ENCODE measurements around the gene PRKCE. TPM values are rescaled to one million over a fixed set of nuclear protein-coding genes. Genes with fewer than 3 reads are reported as not detected.

The PRKCE gene
- total RNA-seq, 1 donor from 2014 or later, result 12.0 TPM

GRCh38 chr2:46009772-46010171 is 358.3 kb downstream of the PRKCE start:
- Mint-ChIP-seq H3K27ac (ENCODE audit: unreplicated experiment) (no peak overlapping the region), H3K27me3 (ENCODE audit: low read depth) (no peaks in the 10 kb centered on the region), H3K36me3 (ENCODE audit: low read depth) (peaks cover 12% of the 10 kb centered on the region), H3K9me3 (ENCODE audit: low read depth) (no peaks in the 10 kb centered on the region), H3K4me1 (ENCODE audit: low read depth) (peaks cover 21% of the 10 kb centered on the region), H3K4me3 (ENCODE audit: unreplicated experiment) (no peak overlapping the region)
- no peak for DNase-seq (ENCODE audit: low spot score)
- TF ChIP-seq, protein P1, sequence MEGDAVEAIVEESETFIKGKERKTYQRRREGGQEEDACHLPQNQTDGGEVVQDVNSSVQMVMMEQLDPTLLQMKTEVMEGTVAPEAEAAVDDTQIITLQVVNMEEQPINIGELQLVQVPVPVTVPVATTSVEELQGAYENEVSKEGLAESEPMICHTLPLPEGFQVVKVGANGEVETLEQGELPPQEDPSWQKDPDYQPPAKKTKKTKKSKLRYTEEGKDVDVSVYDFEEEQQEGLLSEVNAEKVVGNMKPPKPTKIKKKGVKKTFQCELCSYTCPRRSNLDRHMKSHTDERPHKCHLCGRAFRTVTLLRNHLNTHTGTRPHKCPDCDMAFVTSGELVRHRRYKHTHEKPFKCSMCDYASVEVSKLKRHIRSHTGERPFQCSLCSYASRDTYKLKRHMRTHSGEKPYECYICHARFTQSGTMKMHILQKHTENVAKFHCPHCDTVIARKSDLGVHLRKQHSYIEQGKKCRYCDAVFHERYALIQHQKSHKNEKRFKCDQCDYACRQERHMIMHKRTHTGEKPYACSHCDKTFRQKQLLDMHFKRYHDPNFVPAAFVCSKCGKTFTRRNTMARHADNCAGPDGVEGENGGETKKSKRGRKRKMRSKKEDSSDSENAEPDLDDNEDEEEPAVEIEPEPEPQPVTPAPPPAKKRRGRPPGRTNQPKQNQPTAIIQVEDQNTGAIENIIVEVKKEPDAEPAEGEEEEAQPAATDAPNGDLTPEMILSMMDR (IDR thresholded peaks at IDR 0.05), result no peak

DNA sequence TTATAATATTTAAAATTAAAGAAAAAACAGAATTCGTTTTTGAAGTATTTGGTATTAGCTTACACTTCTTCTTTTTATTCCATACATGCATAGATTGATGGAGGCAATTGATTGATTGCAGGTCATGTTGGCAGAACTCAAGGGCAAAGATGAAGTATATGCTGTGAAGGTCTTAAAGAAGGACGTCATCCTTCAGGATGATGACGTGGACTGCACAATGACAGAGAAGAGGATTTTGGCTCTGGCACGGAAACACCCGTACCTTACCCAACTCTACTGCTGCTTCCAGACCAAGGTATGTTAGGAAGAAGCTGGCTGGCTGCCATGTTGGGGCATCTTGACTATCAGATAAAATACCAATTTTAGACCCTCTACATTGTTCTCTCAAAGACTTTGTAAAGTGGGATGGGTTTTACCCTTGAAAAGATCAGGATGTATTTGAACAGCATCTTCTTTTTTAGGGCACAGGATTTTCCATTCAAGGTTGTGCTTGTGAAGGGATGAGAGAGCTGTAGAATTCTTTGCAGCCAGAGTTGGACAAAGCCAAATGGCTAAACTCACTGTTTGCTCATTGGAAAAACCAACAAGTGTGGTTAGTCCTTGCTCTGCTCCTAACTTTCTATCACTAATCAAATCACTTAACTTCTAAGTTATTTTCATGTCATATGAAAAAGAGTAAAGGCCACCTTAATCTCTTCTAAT is 358.9 kb downstream of the PRKCE start:
- H3K36me3 Mint-ChIP-seq (ENCODE audit: low read depth), result peaks cover 12% of the 10 kb centered on the region
- H3K27me3 Mint-ChIP-seq (ENCODE audit: low read depth), result no peaks in the 10 kb centered on the region
- TF ChIP-seq, protein P1 (IDR thresholded peaks at IDR 0.05), result no peak

DNA sequence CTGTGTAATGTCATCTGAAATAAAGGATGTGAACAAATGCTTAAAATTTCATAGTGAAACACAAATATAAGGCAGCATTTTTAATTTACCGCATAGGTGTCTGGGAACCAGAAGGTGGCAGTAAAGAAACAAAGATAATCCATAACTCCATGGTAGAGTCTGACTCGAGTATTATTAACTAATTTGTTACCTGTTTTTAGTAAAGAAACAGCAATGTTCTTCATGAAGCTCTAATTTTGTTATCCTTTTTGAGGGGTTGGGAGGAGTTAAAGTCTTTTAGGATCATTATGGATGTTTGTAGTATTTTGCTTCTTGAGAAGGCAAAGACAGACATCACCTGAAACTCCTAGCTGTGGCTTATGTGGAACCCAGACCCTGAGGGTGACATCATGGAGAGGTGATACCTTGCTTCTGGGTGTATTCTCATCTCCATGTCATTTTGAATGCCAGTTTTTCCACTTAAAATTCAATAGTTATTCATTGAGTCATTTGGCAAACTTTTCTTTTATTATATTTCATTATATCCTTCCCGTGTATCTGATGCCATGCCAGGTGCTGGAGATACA is 359.5 kb downstream of the PRKCE start:
- H3K9me3 Mint-ChIP-seq (ENCODE audit: low read depth), result no peaks in the 10 kb centered on the region
- H3K4me1 Mint-ChIP-seq (ENCODE audit: low read depth), result peaks cover 34% of the 10 kb centered on the region
- peaks cover 12% of the 10 kb centered on the region for H3K36me3 Mint-ChIP-seq (ENCODE audit: low read depth)
- no peak overlapping the region for H3K27ac Mint-ChIP-seq (ENCODE audit: unreplicated experiment)
- H3K27me3 Mint-ChIP-seq (ENCODE audit: low read depth), result no peaks in the 10 kb centered on the region
- H3K4me3 Mint-ChIP-seq (ENCODE audit: unreplicated experiment), result no peak overlapping the region
- no peak for DNase-seq (ENCODE audit: low spot score)
- TF ChIP-seq, protein P1 (IDR thresholded peaks at IDR 0.05), result peak; percentile 94

More for the DNA sequence above, 358.9 kb downstream of the PRKCE start:
- no peak for DNase-seq (ENCODE audit: low spot score)
- no peak overlapping the region for H3K27ac Mint-ChIP-seq (ENCODE audit: unreplicated experiment)
- no peaks in the 10 kb centered on the region for H3K9me3 Mint-ChIP-seq (ENCODE audit: low read depth)
- H3K4me1 Mint-ChIP-seq (ENCODE audit: low read depth), result peaks cover 27% of the 10 kb centered on the region
- H3K4me3 Mint-ChIP-seq (ENCODE audit: unreplicated experiment), result no peak overlapping the region

DNA sequence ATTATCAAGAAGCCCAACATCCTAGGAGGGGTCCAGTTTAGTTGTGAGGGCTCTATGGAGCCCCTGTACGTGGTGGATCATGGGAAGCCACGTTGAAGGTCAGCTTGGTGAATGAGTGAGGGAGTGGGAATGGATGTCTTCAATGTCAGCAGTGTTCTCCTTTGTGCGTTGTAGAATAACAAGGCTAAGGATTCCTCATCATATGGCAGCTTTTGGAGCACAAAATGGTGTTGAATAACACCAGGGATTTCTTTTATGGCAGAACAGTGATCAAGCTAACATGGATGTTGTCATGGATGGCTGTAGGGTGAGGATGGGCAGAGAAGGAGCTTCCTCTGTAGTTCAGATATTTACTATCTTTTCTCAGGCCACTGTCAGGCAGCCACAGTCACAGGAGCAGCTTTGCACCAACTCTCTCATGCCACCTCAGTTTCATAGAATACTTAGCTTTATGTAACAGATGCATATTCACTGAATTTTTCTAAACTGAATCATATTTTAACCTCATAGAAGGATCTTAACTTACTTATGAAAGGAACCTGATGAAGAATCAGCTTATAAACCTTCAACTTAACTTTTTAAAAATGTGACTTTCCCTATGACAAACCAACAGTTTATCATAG is 361.3 kb downstream of the PRKCE start:
- TF ChIP-seq, protein P1 (IDR thresholded peaks at IDR 0.05), result no peak
- H3K27me3 Mint-ChIP-seq (ENCODE audit: low read depth), result no peaks in the 10 kb centered on the region
- H3K9me3 Mint-ChIP-seq (ENCODE audit: low read depth), result no peaks in the 10 kb centered on the region
- DNase-seq (ENCODE audit: low spot score), result no peak
- peak overlapping the region; percentile 9 for H3K27ac Mint-ChIP-seq (ENCODE audit: unreplicated experiment)
- no peak overlapping the region for H3K4me3 Mint-ChIP-seq (ENCODE audit: unreplicated experiment)
- H3K36me3 Mint-ChIP-seq (ENCODE audit: low read depth), result peaks cover 7% of the 10 kb centered on the region
- peaks cover 43% of the 10 kb centered on the region for H3K4me1 Mint-ChIP-seq (ENCODE audit: low read depth)

- no peaks in the 10 kb centered on the region for H3K27me3 Mint-ChIP-seq (ENCODE audit: low read depth)
- no peak overlapping the region for H3K4me3 Mint-ChIP-seq (ENCODE audit: unreplicated experiment)
Measured at GRCh38 chr2:46013726-46014125, 362.3 kb downstream of the PRKCE start.

More at GRCh38 chr2:46013726-46014125, 362.3 kb downstream of the PRKCE start:
- H3K36me3 Mint-ChIP-seq (ENCODE audit: low read depth), result peaks cover 5% of the 10 kb centered on the region
- H3K4me1 Mint-ChIP-seq (ENCODE audit: low read depth), result peaks cover 43% of the 10 kb centered on the region
- H3K27ac Mint-ChIP-seq (ENCODE audit: unreplicated experiment), result no peak overlapping the region
- no peak for DNase-seq (ENCODE audit: low spot score)
- TF ChIP-seq, protein P1 (IDR thresholded peaks at IDR 0.05), result no peak
- H3K9me3 Mint-ChIP-seq (ENCODE audit: low read depth), result no peaks in the 10 kb centered on the region
